ENCODE measurements around the gene KLF4. TPM values are rescaled to one million over a fixed set of nuclear protein-coding genes. Genes with fewer than 3 reads are reported as not detected.

KLF4 gene
- polyA plus RNA-seq, 3 donors = 36.6 to 512 (median 37.2) TPM

DNA sequence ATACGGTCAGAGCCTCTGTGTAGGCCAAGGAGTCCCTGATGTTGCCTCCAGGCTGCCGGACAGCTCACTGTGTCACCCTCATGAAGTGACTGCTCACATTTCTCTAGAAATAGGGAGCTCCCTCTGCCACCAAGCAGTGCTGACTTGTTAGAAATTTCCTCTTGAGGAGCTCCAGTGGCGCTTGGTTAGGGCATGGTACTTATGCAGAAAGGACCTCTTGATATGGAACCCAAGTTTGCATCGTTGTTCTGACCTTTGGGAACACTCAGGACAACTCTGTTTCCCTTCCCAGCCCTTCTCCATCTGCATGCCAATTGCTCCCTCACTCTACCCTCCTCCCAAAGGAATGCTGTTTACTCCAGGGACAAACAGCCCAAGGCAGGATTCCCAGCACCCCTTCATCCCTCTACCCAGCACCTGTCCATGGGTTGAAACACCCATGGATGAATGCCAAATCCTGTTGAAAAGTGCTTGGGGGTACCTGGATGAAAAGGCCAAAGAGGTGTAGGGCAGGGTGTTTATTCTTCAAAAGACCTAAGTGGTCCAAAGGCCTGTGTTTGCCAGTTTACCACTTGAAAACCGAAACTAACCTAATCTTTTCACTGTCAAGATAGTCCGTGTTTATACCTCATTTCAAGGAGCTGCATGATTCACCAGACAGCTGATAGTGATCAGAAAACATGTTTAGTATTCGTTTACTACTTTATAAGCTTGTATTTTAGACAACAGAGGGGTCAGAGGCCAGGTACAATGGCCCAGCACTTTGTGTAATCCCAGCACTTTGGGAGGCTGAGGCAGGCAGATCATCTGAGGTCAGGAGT lies 51.1 kb downstream of the KLF4 start:
- H2AFZ ChIP-seq (ENCODE audit: insufficient read depth, low read depth, low read length, poor library complexity, severe bottlenecking) = no peak overlapping the region
- TF ChIP-seq, protein P1, sequence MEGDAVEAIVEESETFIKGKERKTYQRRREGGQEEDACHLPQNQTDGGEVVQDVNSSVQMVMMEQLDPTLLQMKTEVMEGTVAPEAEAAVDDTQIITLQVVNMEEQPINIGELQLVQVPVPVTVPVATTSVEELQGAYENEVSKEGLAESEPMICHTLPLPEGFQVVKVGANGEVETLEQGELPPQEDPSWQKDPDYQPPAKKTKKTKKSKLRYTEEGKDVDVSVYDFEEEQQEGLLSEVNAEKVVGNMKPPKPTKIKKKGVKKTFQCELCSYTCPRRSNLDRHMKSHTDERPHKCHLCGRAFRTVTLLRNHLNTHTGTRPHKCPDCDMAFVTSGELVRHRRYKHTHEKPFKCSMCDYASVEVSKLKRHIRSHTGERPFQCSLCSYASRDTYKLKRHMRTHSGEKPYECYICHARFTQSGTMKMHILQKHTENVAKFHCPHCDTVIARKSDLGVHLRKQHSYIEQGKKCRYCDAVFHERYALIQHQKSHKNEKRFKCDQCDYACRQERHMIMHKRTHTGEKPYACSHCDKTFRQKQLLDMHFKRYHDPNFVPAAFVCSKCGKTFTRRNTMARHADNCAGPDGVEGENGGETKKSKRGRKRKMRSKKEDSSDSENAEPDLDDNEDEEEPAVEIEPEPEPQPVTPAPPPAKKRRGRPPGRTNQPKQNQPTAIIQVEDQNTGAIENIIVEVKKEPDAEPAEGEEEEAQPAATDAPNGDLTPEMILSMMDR (IDR thresholded peaks at IDR 0.05) = no peak
- 100% methylated on average over 1 of the region's 7 CpGs for WGBS (ENCODE audit: insufficient coverage)
- Mint-ChIP-seq H3K27ac (no peak overlapping the region), H3K4me1 (peaks cover 4% of the 10 kb centered on the region), H3K27me3 (ENCODE audit: low read depth in 3 of 3) (peaks cover 10 to 12% (median 10%) of the 10 kb centered on the region in 3 donors), H3K4me3 (no peak overlapping the region), H3K36me3 (no peaks in the 10 kb centered on the region), H3K9me3 (no peaks in the 10 kb centered on the region)
- peaks cover 0 to 2% of the 10 kb centered on the region in 2 donors for H3K27me3 ChIP-seq (ENCODE audit: control insufficient read depth in 2 of 2, insufficient read depth in 2 of 2, low read length in 2 of 2)
- no peaks in the 10 kb centered on the region for H3K4me1 ChIP-seq (ENCODE audit: control insufficient read depth in 1 of 2, insufficient read depth in 2 of 2, low read length in 2 of 2)
- no peaks in the 10 kb centered on the region for H4K20me1 ChIP-seq (ENCODE audit: insufficient read depth, low read length)
- H3K9me3 ChIP-seq (replicated peaks in 1 of 2; ENCODE audit: control insufficient read depth in 1 of 2, insufficient read depth in 1 of 2, low read length in 2 of 2) = no peaks in the 10 kb centered on the region
- no peaks in the 10 kb centered on the region for H3K79me2 ChIP-seq (ENCODE audit: insufficient read depth, low read length)
- intact Hi-C loops (cut with micrococcal nuclease) = no loop called here
- no peak overlapping the region for H3K27ac ChIP-seq (ENCODE audit: low read depth in 1 of 2, low read length in 2 of 2)
- no peak overlapping the region for H3K4me3 ChIP-seq (replicated peaks in 1 of 3; ENCODE audit: low read depth in 2 of 3, low read length in 3 of 3)
- H3K9ac ChIP-seq (ENCODE audit: insufficient read depth, low read length, poor library complexity, severe bottlenecking) = no peak overlapping the region
- H3K4me2 ChIP-seq (replicated peaks; ENCODE audit: extremely low read depth, low read length, poor library complexity, severe bottlenecking) = no peak overlapping the region
- H3K36me3 ChIP-seq (replicated peaks in 1 of 2; ENCODE audit: control insufficient read depth in 1 of 2, insufficient read depth in 2 of 2, low read length in 2 of 2) = no peaks in the 10 kb centered on the region
- DNase-seq = no peak

DNA sequence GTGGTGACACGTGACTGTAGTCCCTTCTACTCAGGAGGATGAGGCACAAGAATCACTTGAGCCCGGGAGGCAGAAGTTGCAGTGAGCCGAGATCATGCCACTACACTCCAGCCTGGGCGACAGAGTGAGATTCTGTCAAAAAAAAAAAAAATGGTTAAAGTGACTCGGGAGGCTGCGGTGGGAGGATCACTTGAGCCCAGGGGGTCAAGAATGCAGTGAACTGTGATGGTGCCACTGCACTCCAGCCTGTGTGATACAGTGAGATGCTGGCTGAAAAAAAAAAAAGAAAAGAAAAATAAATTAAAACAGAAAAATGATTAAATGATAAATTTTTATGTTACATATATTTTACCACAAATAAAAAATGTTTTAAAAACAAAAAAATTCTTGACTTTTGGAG lies 51.9 kb downstream of the KLF4 start:
- WGBS (ENCODE audit: insufficient coverage) = 97% methylated on average over 4 of the region's 6 CpGs

More for the DNA sequence above, 51.9 kb downstream of the KLF4 start:
- Histone ChIP-seq H3K4me2 (replicated peaks; ENCODE audit: extremely low read depth, low read length, poor library complexity, severe bottlenecking) (no peak overlapping the region), H3K9ac (ENCODE audit: insufficient read depth, low read length, poor library complexity, severe bottlenecking) (no peak overlapping the region), H3K4me1 (ENCODE audit: control insufficient read depth in 1 of 2, insufficient read depth in 2 of 2, low read length in 2 of 2) (no peaks in the 10 kb centered on the region), H2AFZ (ENCODE audit: insufficient read depth, low read depth, low read length, poor library complexity, severe bottlenecking) (no peak overlapping the region), H3K4me3 (replicated peaks in 1 of 3; ENCODE audit: low read depth in 2 of 3, low read length in 3 of 3) (no peak overlapping the region), H3K79me2 (ENCODE audit: insufficient read depth, low read length) (no peaks in the 10 kb centered on the region), H3K27me3 (ENCODE audit: control insufficient read depth in 2 of 2, insufficient read depth in 2 of 2, low read length in 2 of 2) (peaks cover 0 to 2% of the 10 kb centered on the region in 2 donors), H4K20me1 (ENCODE audit: insufficient read depth, low read length) (no peaks in the 10 kb centered on the region), H3K27ac (ENCODE audit: low read depth in 1 of 2, low read length in 2 of 2) (no peak overlapping the region), H3K36me3 (replicated peaks in 1 of 2; ENCODE audit: control insufficient read depth in 1 of 2, insufficient read depth in 2 of 2, low read length in 2 of 2) (no peaks in the 10 kb centered on the region), H3K9me3 (replicated peaks in 1 of 2; ENCODE audit: control insufficient read depth in 1 of 2, insufficient read depth in 1 of 2, low read length in 2 of 2) (no peaks in the 10 kb centered on the region)
- Mint-ChIP-seq H3K4me1 (peaks cover 4% of the 10 kb centered on the region), H3K4me3 (no peak overlapping the region), H3K27ac (no peak overlapping the region), H3K9me3 (no peaks in the 10 kb centered on the region), H3K27me3 (ENCODE audit: low read depth in 3 of 3) (peaks cover 8 to 12% (median 10%) of the 10 kb centered on the region in 3 donors), H3K36me3 (no peaks in the 10 kb centered on the region)
- TF ChIP-seq, protein P1 (IDR thresholded peaks at IDR 0.05) = no peak
- intact Hi-C loops (cut with micrococcal nuclease) = no loop called here
- DNase-seq = no peak

Data from CD14-positive monocyte (primary cell).